Left cardiac atrium (tissue), 4 donors: Measurements from ENCODE around the gene MRPS25. TPM values are rescaled to one million over a fixed set of nuclear protein-coding genes. Genes with fewer than 3 reads are reported as not detected.
A peak's percentile ranks its signal among the peaks of the same experiment; 100 is the strongest.

ENCODE experiments used
- ATAC-seq, 2 donors: fragments of 200-7000 bp; cut with Tn5 transposase; one replicate each; pipeline ENCODE4 v1.9.1; 2020; ENCODE audit warnings: mild to moderate bottlenecking in 2 of 2, moderate library complexity in 2 of 2
- DNase-seq: peaks from one replicate; pipeline ENCODE4 v3.0.0-alpha.2; 2020
- intact Hi-C, 2 donors: fragments of 100-400 bp; cut with DNase I; formaldehyde crosslinking; loops; one replicate each; pipeline versions ENCODE4 v1.14.1 to v1.15.1; 2022 to 2023
- long read RNA-seq: library from polyadenylated mRNA; unstranded; transcript quantifications from one replicate; pipeline ENCODE4 v2.0.0, GENCODE V29; 2021
- total RNA-seq, 2 donors: library from RNA; stranded (reverse); fragmentation: NEBNext Ultra II Directional; extraction: Animal tissue kit (Norgen Biotek cat#: 25700); gene quantifications; one replicate each; pipeline ENCODE4 v1.2.1, GENCODE V29; 2021
- donor health status: DM: no; HTN: yes; CAD: no.
- donor health status: DM: no; HTN: yes; CAD: no; lungs with severe emphysema.
- donor health status: DM: yes; HTN: yes; CAD: no.
- donor health status: Dilated cardiomyopathy.

MRPS25 gene
- total RNA-seq = 10 to 100 TPM; 88.1 to 88.4 TPM
- long read RNA-seq, full-length matches to known transcripts = 111 of 126 reads
- long read RNA-seq, partial matches to known transcripts = 1 of 126 reads
- long read RNA-seq, other reads (novel, unspliced or antisense) = 14 of 126 reads

GRCh38 chr3:15064835-15065549, at the start of gene MRPS25:
TSS of gene MRPS25 (minus strand) at chr3:15065315. CDS start at chr3:15065194, 121 bp downstream.
- ATAC-seq = peak; percentile 99
- intact Hi-C loops = no loop called here
- DNase-seq = peak; percentile 94

- no peak for ATAC-seq
- intact Hi-C loops = loop anchor here (5.0 to 10.0 kb wide), 3 partner anchors 63 to 261 kb away; partner anchors contain the start of gene CAPN7 (in 2 of the 2)
- no peak for DNase-seq
Observed at GRCh38 chr3:15113884-15114283, 48.8 kb upstream of the MRPS25 start.

- ATAC-seq (no peak), DNase-seq (no peak)
- intact Hi-C loops = loop anchor here (5.0 to 10.0 kb wide), 3 partner anchors 64 to 261 kb away; partner anchors contain the start of gene CAPN7 (in 2 of the 2)
Observed at GRCh38 chr3:15113471-15113870, 48.4 kb upstream of the MRPS25 start.

GRCh38 chr3:15112011-15112410, 46.9 kb upstream of the MRPS25 start:
- DNase-seq (no peak), ATAC-seq (no peak)
- intact Hi-C loops = loop anchor here (5.0 to 10.0 kb wide), 3 partner anchors 65 to 263 kb away; partner anchors contain the start of gene CAPN7 (in 2 of the 2)

- ATAC-seq = no peak
- no peak for DNase-seq
- intact Hi-C loops = loop anchor here (5.0 to 10.0 kb wide), 3 partner anchors 67 to 265 kb away; partner anchors contain the start of gene CAPN7 (in 2 of the 2)
Observed at GRCh38 chr3:15110206-15110605, 45.1 kb upstream of the MRPS25 start.

- ATAC-seq (no peak), DNase-seq (no peak)
- intact Hi-C loops = loop anchor here in 1 of 2 donors (5.0 kb wide), 1 partner anchor 448 kb away; no protein-coding TSS in a partner anchor
Observed at GRCh38 chr3:15108869-15109268, 43.8 kb upstream of the MRPS25 start.

- intact Hi-C loops = loop anchor here in 1 of 2 donors (5.0 kb wide), 1 partner anchor 449 kb away; no protein-coding TSS in a partner anchor
Observed at GRCh38 chr3:15108082-15108545, 43.0 kb upstream of the MRPS25 start.

GRCh38 chr3:15107075-15107947, 42.2 kb upstream of the MRPS25 start:
- DNase-seq (no peak), ATAC-seq (no peak)
- intact Hi-C loops = loop anchor here in 1 of 2 donors (5.0 kb wide), 1 partner anchor 450 kb away; no protein-coding TSS in a partner anchor

More at GRCh38 chr3:15108082-15108545, 43.0 kb upstream of the MRPS25 start:
- DNase-seq (peak; percentile 71), ATAC-seq (peak; percentile 87 to 92)

GRCh38 chr3:15102836-15103235, 37.7 kb upstream of the MRPS25 start:
- no peak for DNase-seq
- ATAC-seq = peak; percentile 50 to 61
- intact Hi-C loops = no loop called here

- intact Hi-C loops = no loop called here
- DNase-seq (peak; percentile 79), ATAC-seq (peak; percentile 88 to 89)
Observed at GRCh38 chr3:15102256-15102655, 37.1 kb upstream of the MRPS25 start.

- intact Hi-C loops = loop anchor here in 1 of 2 donors (10.0 kb wide), 1 partner anchor 445 kb away; the partner anchor contains the start of gene CCDC174
- DNase-seq (no peak), ATAC-seq (peak; percentile 10 to 13)
Observed at GRCh38 chr3:15099364-15100098, 34.4 kb upstream of the MRPS25 start.

- intact Hi-C loops = loop anchor here in 1 of 2 donors (10.0 kb wide), 1 partner anchor 444 kb away; the partner anchor contains the start of gene CCDC174
- ATAC-seq = peak; percentile 78 to 85
- DNase-seq = peak; percentile 98
Observed at GRCh38 chr3:15098503-15099363, 33.6 kb upstream of the MRPS25 start, which contains the start of gene RBSN. TSS of gene RBSN (minus strand) at chr3:15099148. CDS start at chr3:15096120, 3,028 bp downstream.

GRCh38 chr3:15097891-15098290, 32.8 kb upstream of the MRPS25 start:
- intact Hi-C loops = loop anchor here in 1 of 2 donors (10.0 kb wide), 1 partner anchor 443 kb away; the partner anchor contains the start of gene CCDC174
- DNase-seq (no peak), ATAC-seq (no peak)

GRCh38 chr3:15096046-15096445, 30.9 kb upstream of the MRPS25 start:
- intact Hi-C loops = loop anchor here in 1 of 2 donors (10.0 kb wide), 1 partner anchor 441 kb away; the partner anchor contains the start of gene CCDC174
- DNase-seq (no peak), ATAC-seq (no peak)

GRCh38 chr3:15094187-15094875, 29.2 kb upstream of the MRPS25 start:
- intact Hi-C loops = loop anchor here in 1 of 2 donors (10.0 kb wide), 1 partner anchor 440 kb away; the partner anchor contains the start of gene CCDC174
- no peak for ATAC-seq
- DNase-seq = no peak

GRCh38 chr3:15092686-15093085, 27.6 kb upstream of the MRPS25 start:
- no peak for ATAC-seq
- no peak for DNase-seq
- intact Hi-C loops = loop anchor here in 1 of 2 donors (10.0 kb wide), 1 partner anchor 438 kb away; the partner anchor contains the start of gene CCDC174
